K562 (cell line): ENCODE data around the gene ANKRD60. TPM values are rescaled to one million over a fixed set of nuclear protein-coding genes. Genes with fewer than 3 reads are reported as not detected.

Experiments used
- CTCF ChIP-seq, 3 experiments: IDR thresholded peaks in 2 of 3; conservative IDR thresholded peaks in 1 of 3; 2 replicates each; pipeline ENCODE4 v1.5.1; 2011 to 2012; ENCODE audit warnings: low read length in 3 of 3, mild to moderate bottlenecking in 3 of 3, control low read depth in 2 of 3, improper control_type of control experiment in 1 of 3, inconsistent platforms in 1 of 3, low read depth in 1 of 3, mixed read lengths in 1 of 3, moderate library complexity in 1 of 3; ENCODE audit not compliant: insufficient read depth in 2 of 3
- LARP7 ChIP-seq: fragments of 450-650 bp; IDR thresholded peaks from 2 replicates; pipeline ENCODE4 v1.6.1; 2016
- NUFIP1 ChIP-seq: fragments of 450-650 bp; IDR thresholded peaks from 2 replicates; pipeline ENCODE4 v1.6.1; 2018; ENCODE audit not compliant: partially characterized antibody
- REST ChIP-seq, 2 experiments: fragments of 450-650 bp; formaldehyde crosslinking in 1 of 2; IDR thresholded peaks; 2 replicates each; pipeline versions ENCODE4 v1.4.0 to v1.6.1; 2014 to 2020; ENCODE audit warnings: mild to moderate bottlenecking in 2 of 2, borderline replicate concordance in 1 of 2, low read depth in 1 of 2
- SRSF3 ChIP-seq: fragments of 200-400 bp; formaldehyde crosslinking; IDR thresholded peaks from 2 replicates; pipeline ENCODE4 v1.6.1; 2016; ENCODE audit warnings: mild to moderate bottlenecking, low read length, moderate library complexity; ENCODE audit not compliant: insufficient read depth
- ZBTB49 ChIP-seq: sonication (generic); formaldehyde crosslinking; IDR thresholded peaks from 2 replicates; pipeline ENCODE4 v1.8.0; 2022; ENCODE audit warnings: missing genetic modification reagents, mild to moderate bottlenecking, borderline replicate concordance
- ZNF75A ChIP-seq: fragments of 450-650 bp; formaldehyde crosslinking; IDR thresholded peaks from 2 replicates; pipeline ENCODE4 v1.4.0; 2020; ENCODE audit warnings: mild to moderate bottlenecking
- ZNF766 ChIP-seq: fragments of 200-800 bp; sonication (Bioruptor generic); conservative IDR thresholded peaks from 2 replicates; pipeline ENCODE4 v1.6.1; 2016; ENCODE audit warnings: missing genetic modification characterization, missing compliant biosample characterization
- polyA plus RNA-seq, 8 experiments: library from polyadenylated mRNA; depleted of rRNA in 4 of 8; stranded (reverse) in 5 of 8; unstranded in 3 of 8; fragments of >200 nt; fragmentation: Nextera tagmentation in 2 of 8; fragmentation: Illumina TruSeq in 1 of 8; extraction: Ambion mirVana in 2 of 8; extraction: Trizol in 1 of 8; gene quantifications; 2 replicates each; pipeline versions ENCODE4 v1.2.1 to v1.2.3, GENCODE V29; 2011 to 2014; ENCODE audit warnings: inconsistent platforms in 1 of 8, missing spikeins in 1 of 8
- total RNA-seq, 7 experiments: library from RNA; depleted of rRNA in 6 of 7; stranded (reverse); fragments of >200 nt in 6 of 7; fragmentation: Illumina TruSeq in 2 of 7; extraction: Trizol in 2 of 7; gene quantifications; 2 replicates each; pipeline versions ENCODE4 v1.2.1 to v1.2.3, GENCODE V29; 2011 to 2021; ENCODE audit warnings: low replicate concordance in 1 of 7

Gene ANKRD60
- total and polyA plus RNA-seq, 9 of the 15 experiments (the other 6 are each of a cell fraction or from before 2014, with no cell fraction given), result not detected

- no peak for TF ChIP-seq ZBTB49 (CRISPR knock-in tag)
- no peak for TF ChIP-seq SRSF3
- peak; percentile 85 for TF ChIP-seq ZNF75A (CRISPR knock-in tag)
- peak; percentile 94 for TF ChIP-seq ZNF766 (CRISPR knock-in tag)
- no peak for TF ChIP-seq REST (IDR thresholded peaks at IDR 0.05; ENCODE audit: borderline replicate concordance)
- TF ChIP-seq REST (CRISPR knock-in tag; IDR thresholded peaks at IDR 0.05; ENCODE audit: low read depth), result peak; percentile 59; the same call in 1 of the 2 replicates
- peak; percentile 71 for TF ChIP-seq NUFIP1
- TF ChIP-seq LARP7, result no peak
- no peak for TF ChIP-seq CTCF (IDR thresholded peaks at IDR 0.05 in 2 of 3, conservative IDR thresholded peaks at IDR 0.05 in 1 of 3; ENCODE audit: insufficient read depth in 2 of 3, low read depth in 1 of 3, low read length in 3 of 3)
These were observed 23.6 kb upstream of the ANKRD60 start (continued) for GRCh38 chr20:58251979-58252591.
